K562 (cell line): ENCODE results near the gene ALG12. TPM values are rescaled to one million over a fixed set of nuclear protein-coding genes. Genes with fewer than 3 reads are reported as not detected.

Experiments used
- ATAC-seq: fragments of 200-7000 bp; cut with Tn5 transposase; 3 replicates; pipeline ENCODE4 v1.9.1; 2020; ENCODE audit warnings: moderate library complexity
- BruUV-seq: library from RNA; stranded (reverse); fragments of 400-500 nt; replicated peaks from 2 replicates; lab custom pipeline; 2021; lab: Mats Ljungman, UMichigan
- CTCF ChIA-PET: fragments of 300-600 bp; formaldehyde crosslinking; extraction: SDS; loops from one replicate; lab custom pipeline; 2021; ENCODE audit warnings: low intra/inter-chr PET ratio; lab: Yijun Ruan, JAX
- POLR2A ChIA-PET: fragments of 300-600, 350-650 bp; sonication (Branson Sonifier 250); formaldehyde crosslinking; extraction: SDS; loops from one replicate; lab custom pipeline; 2021; ENCODE audit warnings: antibody characterized with exemption, inconsistent platforms; lab: Yijun Ruan, JAX
- DNase-seq, 4 experiments: peaks; one replicate each; pipeline versions ENCODE4 v3.0.0 to v3.0.0-alpha.2; 2011 to 2018; ENCODE audit warnings: low spot score in 3 of 4, mixed read lengths in 3 of 4; ENCODE audit errors: extremely low read depth in 1 of 4
- FAIRE-seq: peaks from 2 replicates; lab custom pipeline; 2011; peaks lifted over from hg19 to GRCh38; lab: Jason Lieb, UNC
- H2AFZ ChIP-seq: 2 replicates; pipeline ENCODE4 v1.6.0; 2011; ENCODE audit warnings: low read depth, low read length, control low read depth, inconsistent platforms
- H3K27ac ChIP-seq: fragments of 200-600 bp; 3 replicates; pipeline ENCODE4 v1.8.0; 2011; ENCODE audit warnings: low read depth, mild to moderate bottlenecking, control low read depth, inconsistent platforms, low read length, moderate library complexity, mixed read lengths; ENCODE audit errors: extremely low read depth
- H3K27me3 ChIP-seq, 2 experiments: fragments of 300-600 bp in 1 of 2; 2 replicates in 1 of 2; 3 replicates in 1 of 2; pipeline versions ENCODE4 v1.6.0 to v1.8.0; 2011; ENCODE audit warnings: inconsistent platforms in 2 of 2, low read length in 2 of 2, mild to moderate bottlenecking in 1 of 2, mixed read lengths in 1 of 2, moderate library complexity in 1 of 2; ENCODE audit not compliant: control insufficient read depth in 2 of 2, insufficient read depth in 2 of 2
- H3K36me3 ChIP-seq: fragments of 300-600 bp; 3 replicates; pipeline ENCODE4 v1.8.0; 2011; ENCODE audit warnings: mild to moderate bottlenecking, low read length, inconsistent platforms; ENCODE audit not compliant: control insufficient read depth, insufficient read depth
- H3K4me1 ChIP-seq, 2 experiments: fragments of 200-600 bp in 1 of 2; replicated peaks in 1 of 2; 2 replicates in 1 of 2; 3 replicates in 1 of 2; pipeline versions ENCODE4 v1.5.1 to v1.8.0; 2011; ENCODE audit warnings: inconsistent platforms in 2 of 2, low read length in 2 of 2, mild to moderate bottlenecking in 1 of 2, mixed read lengths in 1 of 2, moderate library complexity in 1 of 2; ENCODE audit not compliant: control insufficient read depth in 2 of 2, insufficient read depth in 2 of 2
- H3K4me2 ChIP-seq: 2 replicates; pipeline ENCODE4 v1.6.1; 2011; ENCODE audit warnings: low read length, control low read depth, inconsistent platforms, mixed read lengths; ENCODE audit not compliant: insufficient read depth
- H3K4me3 ChIP-seq: fragments of 200-600 bp; sonication (generic), shearing (Covaris generic); 2 replicates; pipeline ENCODE4 v1.5.1; 2016; ENCODE audit warnings: control low read depth, inconsistent platforms
- H3K79me2 ChIP-seq: fragments of 200-600 bp; 3 replicates; pipeline ENCODE4 v1.8.0; 2011; ENCODE audit warnings: low read length, inconsistent platforms; ENCODE audit not compliant: control insufficient read depth, insufficient read depth
- H3K9ac ChIP-seq, 2 experiments: 2 replicates each; pipeline versions ENCODE4 v1.6.0 to v1.6.1; 2011; ENCODE audit warnings: low read depth in 2 of 2, low read length in 2 of 2, control low read depth in 1 of 2, inconsistent platforms in 1 of 2, mild to moderate bottlenecking in 1 of 2, mixed read lengths in 1 of 2; ENCODE audit not compliant: insufficient read depth in 1 of 2
- H3K9me1 ChIP-seq: one replicate; pipeline ENCODE4 v1.6.0; 2011; ENCODE audit warnings: inconsistent platforms, mild to moderate bottlenecking, low read length, moderate library complexity; ENCODE audit not compliant: control insufficient read depth, insufficient read depth
- H3K9me3 ChIP-seq: replicated peaks from 2 replicates; pipeline ENCODE4 v1.5.1; 2011; ENCODE audit warnings: low read depth, low read length, inconsistent platforms; ENCODE audit not compliant: control insufficient read depth, insufficient read depth
- H4K20me1 ChIP-seq: replicated peaks from 2 replicates; pipeline ENCODE4 v1.6.1; 2011; ENCODE audit warnings: low read length, inconsistent platforms, mixed read lengths; ENCODE audit not compliant: control insufficient read depth, insufficient read depth
- ARNT ChIP-seq, 2 experiments: fragments of 450-650 bp; IDR thresholded peaks; 2 replicates each; pipeline ENCODE4 v1.6.1; 2016; ENCODE audit warnings: mild to moderate bottlenecking in 1 of 2
- CBX8 ChIP-seq: fragments of 200-600 bp; sonication (generic); IDR thresholded peaks from 2 replicates; pipeline ENCODE4 v1.6.1; 2012; ENCODE audit warnings: borderline replicate concordance, mixed run types, low read depth, mild to moderate bottlenecking, moderate library complexity, mixed read lengths, low read length, control low read depth, inconsistent platforms; ENCODE audit not compliant: poor library complexity, severe bottlenecking; ENCODE audit errors: extremely low read depth
- CHD1 ChIP-seq: fragments of 200-600 bp; sonication (generic); IDR thresholded peaks from one replicate; pipeline ENCODE4 v1.6.1; 2012; ENCODE audit warnings: mild to moderate bottlenecking, moderate library complexity, low read length, inconsistent platforms
- DIDO1 ChIP-seq: fragments of 450-650 bp; IDR thresholded peaks from 2 replicates; pipeline ENCODE4 v1.6.1; 2016; ENCODE audit warnings: low read depth, missing biosample characterization, missing genetic modification characterization
- FOXO4 ChIP-seq: fragments of 450-650 bp; formaldehyde crosslinking; IDR thresholded peaks from 2 replicates; pipeline ENCODE4 v1.4.0; 2020; ENCODE audit warnings: mild to moderate bottlenecking, moderate library complexity
- HLTF ChIP-seq: fragments of 450-650 bp; IDR thresholded peaks from 2 replicates; pipeline ENCODE4 v1.6.1; 2016
- LCOR ChIP-seq: sonication (generic); formaldehyde crosslinking; IDR thresholded peaks from 2 replicates; pipeline ENCODE4 v1.8.0; 2022; ENCODE audit warnings: mild to moderate bottlenecking, missing genetic modification reagents
- MED1 ChIP-seq: sonication (generic); formaldehyde crosslinking; IDR thresholded peaks from 2 replicates; pipeline ENCODE4 v1.8.1; 2023; ENCODE audit warnings: missing genetic modification reagents, borderline replicate concordance
- PCBP1 ChIP-seq: fragments of 200-400 bp; formaldehyde crosslinking; IDR thresholded peaks from 2 replicates; pipeline ENCODE4 v1.6.1; 2018; ENCODE audit warnings: mild to moderate bottlenecking, low read depth, low read length; ENCODE audit not compliant: poor library complexity, severe bottlenecking
- SRSF9 ChIP-seq: fragments of 200-400 bp; formaldehyde crosslinking; IDR thresholded peaks from 2 replicates; pipeline ENCODE4 v1.6.1; 2017; ENCODE audit warnings: low read depth, low read length, borderline replicate concordance
- STAG1 ChIP-seq: sonication (generic); formaldehyde crosslinking; IDR thresholded peaks from 2 replicates; pipeline ENCODE4 v1.5.0; 2020; ENCODE audit warnings: missing genetic modification reagents, borderline replicate concordance
- ZBTB1 ChIP-seq: sonication (generic); formaldehyde crosslinking; IDR thresholded peaks from 2 replicates; pipeline ENCODE4 v1.8.1; 2023; ENCODE audit warnings: missing genetic modification reagents, low read depth, mild to moderate bottlenecking, borderline replicate concordance
- ZNF347 ChIP-seq: fragments of 450-650 bp; formaldehyde crosslinking; IDR thresholded peaks from 2 replicates; pipeline ENCODE4 v1.4.0; 2020; ENCODE audit warnings: low read depth, mild to moderate bottlenecking, moderate library complexity
- ZNF696 ChIP-seq: fragments of 250-450 bp; sonication (Bioruptor Pico); conservative IDR thresholded peaks from 2 replicates; pipeline ENCODE4 v1.4.0; 2020; ENCODE audit warnings: mild to moderate bottlenecking, moderate library complexity
- WGBS: fragments of 100-300 bp; shearing (Covaris generic); methylation state at CpG from one replicate; pipeline ENCODE4 v1.1.6; 2016; ENCODE audit warnings: low coverage, mixed read lengths; ENCODE audit not compliant: insufficient coverage; ENCODE audit errors: missing lambda C conversion rate; 5-methylcytosine and 5-hydroxymethylcytosine counted together
- in situ Hi-C: fragments of 300-500 bp; cut with MboI; formaldehyde crosslinking; loops from 4 replicates; pipeline ENCODE4 v1.15.0; 2018; ENCODE audit warnings: inconsistent platforms, mixed read lengths
- intact Hi-C: fragments of 100-400 bp; cut with micrococcal nuclease; formaldehyde crosslinking; loops from 2 replicates; pipeline ENCODE4 v1.14.2; 2022
- polyA plus RNA-seq, 8 experiments: library from polyadenylated mRNA; depleted of rRNA in 4 of 8; stranded (reverse) in 5 of 8; unstranded in 3 of 8; fragments of >200 nt; fragmentation: Nextera tagmentation in 2 of 8; fragmentation: Illumina TruSeq in 1 of 8; extraction: Ambion mirVana in 2 of 8; extraction: Trizol in 1 of 8; gene quantifications; 2 replicates each; pipeline versions ENCODE4 v1.2.1 to v1.2.3, GENCODE V29; 2011 to 2014; ENCODE audit warnings: inconsistent platforms in 1 of 8, missing spikeins in 1 of 8
- total RNA-seq, 7 experiments: library from RNA; depleted of rRNA in 6 of 7; stranded (reverse); fragments of >200 nt in 6 of 7; fragmentation: Illumina TruSeq in 2 of 7; extraction: Trizol in 2 of 7; gene quantifications; 2 replicates each; pipeline versions ENCODE4 v1.2.1 to v1.2.3, GENCODE V29; 2011 to 2021; ENCODE audit warnings: low replicate concordance in 1 of 7

Gene ALG12
- total and polyA plus RNA-seq, 9 of the 15 experiments (the other 6 are each of a cell fraction or from before 2014, with no cell fraction given), result 0.20 to 8.5 (median 3.4) TPM

GRCh38 chr22:49880281-49880680, 38.0 kb downstream of the ALG12 start (continued):
- TF ChIP-seq FOXO4 (CRISPR knock-in tag), result no peak
- TF ChIP-seq STAG1 (CRISPR knock-in tag), result no peak
- TF ChIP-seq ZNF347 (CRISPR knock-in tag), result no peak

- no peak overlapping the region for H2AFZ ChIP-seq
- H3K4me3 ChIP-seq, result no peak overlapping the region
- H3K9me1 ChIP-seq, result no peaks in the 10 kb centered on the region
- TF ChIP-seq PCBP1, result no peak
- TF ChIP-seq LCOR (CRISPR knock-in tag), result no peak
- TF ChIP-seq MED1 (CRISPR knock-in tag), result no peak
- TF ChIP-seq ZBTB1 (CRISPR knock-in tag), result no peak
- no peak for TF ChIP-seq HLTF
- no peak for TF ChIP-seq SRSF9
- no peak for TF ChIP-seq CBX8
- no peak for TF ChIP-seq DIDO1 (tag)
- TF ChIP-seq ZNF696, result no peak
- TF ChIP-seq ARNT (IDR thresholded peaks at IDR 0.05), result no peak
- TF ChIP-seq CHD1, result no peak
- H3K27me3 ChIP-seq, result no peaks in the 10 kb centered on the region
- in situ Hi-C loops (no loop called here), intact Hi-C loops (no loop called here)
- BruUV-seq, result no TSS peak
- ATAC-seq, result no peak
- ChIA-PET POLR2A (interaction anchor here (1.1 kb wide), 1 partner anchor 239 kb away, joined by 3 read pairs; no protein-coding TSS in a partner anchor), CTCF (no interaction called here)
- no peak overlapping the region for H3K9ac ChIP-seq
- no peak for DNase-seq
- H3K36me3 ChIP-seq, result peaks cover 28% of the 10 kb centered on the region; the same call in 2 of the 3 replicates
- FAIRE-seq, result no peak
- no peaks in the 10 kb centered on the region for H4K20me1 ChIP-seq
- peaks cover 46% of the 10 kb centered on the region for H3K79me2 ChIP-seq
- no peak overlapping the region for H3K4me2 ChIP-seq
- H3K27ac ChIP-seq, result no peak overlapping the region
- peaks cover 3% of the 10 kb centered on the region for H3K9me3 ChIP-seq
- peaks cover 0 to 4% of the 10 kb centered on the region in 2 experiments; a peak in 1 of 5 replicates for H3K4me1 ChIP-seq
- WGBS, result 98% methylated on average over 9 of the region's 9 CpGs
These were observed 38.4 kb downstream of the ALG12 start for GRCh38 chr22:49879871-49880270.
